Activated CD4-positive, CD25-positive, alpha-beta regulatory T cell treated with anti-CD3 and anti-CD28 coated beads, Interleukin-2, amount 50 U/mL, for 72 hours (primary cell): ENCODE results near the gene MGME1.

ENCODE experiments used
- DNase-seq: peaks from one replicate; pipeline ENCODE4 v3.0.0; 2021

Gene MGME1

DNA sequence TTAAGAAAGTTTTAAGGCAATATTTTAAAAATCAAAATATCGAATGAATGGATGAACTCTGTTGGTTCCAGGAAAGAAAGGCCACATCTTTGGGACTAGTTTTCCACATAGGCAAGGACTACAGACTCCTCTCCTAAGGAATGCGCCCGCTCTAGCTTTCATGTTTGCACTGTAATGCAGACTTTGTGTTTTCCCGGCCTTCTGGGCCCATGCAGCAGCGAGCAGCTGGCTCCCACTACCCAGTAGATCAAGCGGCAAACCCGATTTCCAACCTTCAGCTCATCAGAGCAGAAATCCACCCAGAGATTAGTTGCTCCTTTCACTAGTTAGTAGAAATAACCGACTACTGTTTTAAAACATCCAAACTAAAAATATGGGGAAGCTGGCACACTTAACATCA lies 61.2 kb downstream of the MGME1 start:
- DNase-seq = no peak

- no peak for DNase-seq
These were observed 62.2 kb downstream of the MGME1 start for GRCh38 chr20:18031050-18031449.

DNA sequence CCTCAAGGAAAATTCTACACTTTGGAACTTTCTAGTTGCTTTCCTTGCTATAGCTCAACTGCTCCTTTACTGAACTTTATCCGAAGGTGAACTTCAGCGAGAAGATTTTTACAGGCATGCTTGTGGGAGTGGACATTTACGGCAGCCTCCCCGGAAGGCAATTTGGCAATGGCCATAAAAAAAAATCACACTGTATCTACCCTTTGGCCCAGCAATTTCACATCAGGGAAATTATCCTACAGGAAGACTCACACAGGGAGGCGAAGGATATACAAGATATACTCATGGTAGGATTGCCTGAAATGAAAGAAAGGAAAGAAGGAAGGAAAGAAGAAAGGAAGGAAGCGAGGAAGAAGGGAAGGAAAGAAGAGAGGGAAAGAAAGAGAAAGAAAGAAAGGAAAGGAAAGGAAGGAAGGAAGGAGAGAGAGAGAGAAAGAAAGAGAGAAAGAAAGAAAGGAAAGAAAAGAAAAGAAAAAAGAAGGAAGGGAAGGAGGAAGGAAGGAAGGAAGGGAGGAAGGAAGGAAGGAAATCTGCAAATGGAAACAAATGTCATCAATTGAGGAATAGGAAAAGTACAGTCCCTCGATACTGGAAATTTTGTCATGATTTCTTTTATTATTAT lies 63.2 kb downstream of the MGME1 start:
- no peak for DNase-seq

GRCh38 chr20:18032977-18033892 lies 64.4 kb downstream of the MGME1 start:
- DNase-seq = no peak

- DNase-seq = no peak
These were observed 65.2 kb downstream of the MGME1 start for GRCh38 chr20:18034039-18034438.

- DNase-seq = no peak
These were observed 70.2 kb downstream of the MGME1 start for GRCh38 chr20:18039063-18039462.
